ENCODE measurements around the gene GCNT1. TPM values are rescaled to one million over a fixed set of nuclear protein-coding genes. Genes with fewer than 3 reads are reported as not detected.

The GCNT1 gene
- total and polyA plus RNA-seq, 2 of the 4 experiments (the other 2 are of a cell fraction): 12.5 to 46.6 TPM

GRCh38 chr9:76502746-76503145, 43.8 kb downstream of the GCNT1 start:
- no TSS peak for BruUV-seq (replicated peaks)
- H2BK20ac ChIP-seq (ENCODE audit: low read depth, low read length): no peak overlapping the region
- peaks cover 4% of the 10 kb centered on the region; the same call in 1 of the 2 replicates for H3K36me3 ChIP-seq (ENCODE audit: control insufficient read depth, insufficient read depth, low read length)
- in situ Hi-C loops (cut with MboI; ENCODE audit: low sequenced_read_pairs) (no loop called here), intact Hi-C loops (cut with micrococcal nuclease) (no loop called here), dilution Hi-C loops (cut with HindIII; ENCODE audit: low sequenced_read_pairs, unreplicated experiment) (no loop called here)
- H2BK5ac ChIP-seq (ENCODE audit: low read depth, low read length, poor library complexity, severe bottlenecking): no peak overlapping the region
- H2AK9ac ChIP-seq (replicated peaks; ENCODE audit: low read depth, low read length, poor library complexity): no peak overlapping the region
- H3K4me1 ChIP-seq (ENCODE audit: control insufficient read depth, insufficient read depth, low read length): no peaks in the 10 kb centered on the region
- H3K56ac ChIP-seq (ENCODE audit: extremely low read depth, insufficient read depth, low read length): no peak overlapping the region
- TF ChIP-seq SMC3 (IDR thresholded peaks at IDR 0.05; ENCODE audit: low read depth, low read length): no peak
- no peak for TF ChIP-seq CHD1 (IDR thresholded peaks at IDR 0.05; ENCODE audit: low read depth, low read length)
- TF ChIP-seq POLR2A (IDR thresholded peaks at IDR 0.05; ENCODE audit: low read depth, low read length): no peak
- TF ChIP-seq RCOR1 (IDR thresholded peaks at IDR 0.05; ENCODE audit: insufficient replicate concordance, low read length): no peak
- no peak for TF ChIP-seq MAFK (IDR thresholded peaks at IDR 0.05; ENCODE audit: low read depth, low read length)
- TF ChIP-seq MAZ (IDR thresholded peaks at IDR 0.05; ENCODE audit: borderline replicate concordance, low read depth, low read length): no peak
- no peak for TF ChIP-seq ELK1 (IDR thresholded peaks at IDR 0.05; ENCODE audit: borderline replicate concordance, low read depth, low read length)
- no peak for TF ChIP-seq MXI1 (IDR thresholded peaks at IDR 0.05; ENCODE audit: borderline replicate concordance, low read depth, low read length)
- no peak for TF ChIP-seq USF2 (IDR thresholded peaks at IDR 0.05; ENCODE audit: low read depth, low read length)
- TF ChIP-seq RFX5 (IDR thresholded peaks at IDR 0.05; ENCODE audit: low read depth, low read length): no peak
- TF ChIP-seq FOS (IDR thresholded peaks at IDR 0.05; ENCODE audit: low read depth, low read length): no peak
- TF ChIP-seq BHLHE40 (IDR thresholded peaks at IDR 0.05; ENCODE audit: low read depth, low read length): no peak
- TF ChIP-seq NFE2L2 (IDR thresholded peaks at IDR 0.05; ENCODE audit: low read depth, low read length): no peak
- TF ChIP-seq CTCF (conservative IDR thresholded peaks at IDR 0.05; ENCODE audit: low read depth, low read length): no peak
- no peak for TF ChIP-seq RAD21 (IDR thresholded peaks at IDR 0.05; ENCODE audit: low read length)
- no peak for TF ChIP-seq CEBPB (IDR thresholded peaks at IDR 0.05; ENCODE audit: low read depth, low read length)
- no peak overlapping the region for H3K4me2 ChIP-seq (ENCODE audit: low read depth, low read length)
- H3K4ac ChIP-seq (ENCODE audit: low read depth, low read length): no peak overlapping the region
- no peak overlapping the region for H3K14ac ChIP-seq (replicated peaks; ENCODE audit: low read depth, low read length)
- H2AK5ac ChIP-seq (ENCODE audit: low read depth, low read length): no peak overlapping the region
- no peaks in the 10 kb centered on the region for H3K27me3 ChIP-seq (ENCODE audit: control insufficient read depth, insufficient read depth, low read length)
- WGBS, 2 experiments (ENCODE audit: extremely low coverage in 2 of 2, insufficient read length in 1 of 2): 100% methylated on average over 1 of the region's 6 CpGs; no CpG with 5 or more reads in 1 of the 2 experiments
- H4K91ac ChIP-seq (ENCODE audit: insufficient read depth, low read depth, low read length): no peak overlapping the region
- DNase-seq (no peak), ATAC-seq (ENCODE audit: low read depth) (no peak)
- H4K20me1 ChIP-seq (ENCODE audit: insufficient read depth, low read length): no peaks in the 10 kb centered on the region
- ChIA-PET POLR2A (ENCODE audit: unreplicated experiment) (no interaction called here), CTCF (no interaction called here)
- no peak overlapping the region for H4K8ac ChIP-seq (ENCODE audit: low read depth in 2 of 2, low read length in 2 of 2)
- no peak overlapping the region for H3K27ac ChIP-seq (ENCODE audit: insufficient read depth, low read length)
- no peaks in the 10 kb centered on the region for H3K9me1 ChIP-seq (ENCODE audit: insufficient read depth, low read length)
- H4K5ac ChIP-seq (ENCODE audit: low read depth, low read length): no peak overlapping the region
- H3K79me1 ChIP-seq (ENCODE audit: low read depth in 1 of 2, low read length in 2 of 2): no peaks in the 10 kb centered on the region
- H2BK15ac ChIP-seq (ENCODE audit: low read depth, low read length): no peak overlapping the region
- no peaks in the 10 kb centered on the region for H3K9me3 ChIP-seq (ENCODE audit: control insufficient read depth, insufficient read depth, low read length)
- H3K4me3 ChIP-seq (ENCODE audit: insufficient read depth, low read depth, low read length): no peak overlapping the region
- H3K18ac ChIP-seq (ENCODE audit: low read depth, low read length): no peak overlapping the region
- H3K9ac ChIP-seq (ENCODE audit: low read depth, low read length): no peak overlapping the region
- H2BK120ac ChIP-seq (ENCODE audit: low read depth, low read length): no peak overlapping the region
- no peak overlapping the region for H3K23ac ChIP-seq (ENCODE audit: low read depth, low read length)
- H2AFZ ChIP-seq (replicated peaks; ENCODE audit: low read length, poor library complexity): no peak overlapping the region
